Endodermal cell (in vitro differentiated cells): ENCODE results near the gene ARHGEF39. TPM values are rescaled to one million over a fixed set of nuclear protein-coding genes. Genes with fewer than 3 reads are reported as not detected.

Experiments
- DNase-seq: peaks from one replicate; pipeline ENCODE4 v3.0.0-alpha.2; 2017
- H3K27ac ChIP-seq: 2 replicates; pipeline ENCODE4 v1.5.1; 2013; ENCODE audit warnings: mild to moderate bottlenecking, low read depth, low read length, moderate library complexity
- H3K27me3 ChIP-seq: 2 replicates; pipeline ENCODE4 v1.6.1; 2013; ENCODE audit warnings: mild to moderate bottlenecking, low read length, moderate library complexity; ENCODE audit not compliant: insufficient read depth, control insufficient read depth, poor library complexity, severe bottlenecking
- H3K36me3 ChIP-seq: 2 replicates; pipeline ENCODE4 v1.7.0; 2013; ENCODE audit warnings: mild to moderate bottlenecking, low read length, moderate library complexity; ENCODE audit not compliant: control insufficient read depth, insufficient read depth
- H3K4me1 ChIP-seq: one replicate; pipeline ENCODE4 v1.7.0; 2013; ENCODE audit warnings: low read length; ENCODE audit not compliant: control insufficient read depth, insufficient read depth
- H3K4me3 ChIP-seq: 2 replicates; pipeline ENCODE4 v1.5.1; 2013; ENCODE audit warnings: mild to moderate bottlenecking, low read length, moderate library complexity
- H3K9ac ChIP-seq: 2 replicates; pipeline ENCODE4 v1.6.1; 2013; ENCODE audit warnings: mild to moderate bottlenecking, low read length, moderate library complexity; ENCODE audit not compliant: poor library complexity, severe bottlenecking; ENCODE audit errors: extremely low read depth
- H3K9me3 ChIP-seq: 2 replicates; pipeline ENCODE4 v1.6.1; 2013; ENCODE audit warnings: mild to moderate bottlenecking, low read length, moderate library complexity; ENCODE audit not compliant: control insufficient read depth
- H3K27ac Mint-ChIP-seq: 2 replicates; pipeline ENCODE4 v1.8.0; 2020; ENCODE audit warnings: mixed read lengths
- H3K27me3 Mint-ChIP-seq: 2 replicates; pipeline ENCODE4 v1.8.0; 2021; ENCODE audit warnings: mild to moderate bottlenecking, mixed read lengths; ENCODE audit not compliant: insufficient read depth
- H3K36me3 Mint-ChIP-seq: 2 replicates; pipeline ENCODE4 v1.8.0; 2020; ENCODE audit warnings: low read depth, mixed read lengths
- H3K4me1 Mint-ChIP-seq: 2 replicates; pipeline ENCODE4 v1.8.0; 2020; ENCODE audit warnings: mixed read lengths
- H3K4me3 Mint-ChIP-seq: 2 replicates; pipeline ENCODE4 v1.8.0; 2020; ENCODE audit warnings: mild to moderate bottlenecking, moderate library complexity, mixed read lengths
- H3K9me3 Mint-ChIP-seq: 2 replicates; pipeline ENCODE4 v1.8.0; 2020; ENCODE audit warnings: mild to moderate bottlenecking, mixed read lengths
- CTCF ChIP-seq: fragments of 200-600 bp; sonication (generic); conservative IDR thresholded peaks from 2 replicates; pipeline ENCODE4 v1.5.0; 2021; ENCODE audit warnings: antibody characterized with exemption, mild to moderate bottlenecking
- WGBS, 2 experiments: methylation state at CpG; one replicate each; pipeline versions ENCODE4 v1.1.5 to v1.1.7; 2013; ENCODE audit warnings: missing lambda C conversion rate in 2 of 2, mixed read lengths in 1 of 2; ENCODE audit not compliant: insufficient coverage in 1 of 2, insufficient read length in 1 of 2; 5-methylcytosine and 5-hydroxymethylcytosine counted together
- total RNA-seq, 2 donors: library from RNA; stranded (reverse); fragmentation: NEBNext Ultra II Directional in 1 of 2; extraction: Animal tissue kit (Norgen Biotek cat#: 25700) in 1 of 2; gene quantifications; 2 replicates in 1 of 2; 3 replicates in 1 of 2; pipeline ENCODE4 v1.2.1, GENCODE V29; 2021

Gene ARHGEF39
- total RNA-seq, 2 donors from 2014 or later, result 22.1 to 36.4 TPM

GRCh38 chr9:35679091-35679490, 14.1 kb upstream of the ARHGEF39 start:
- Histone ChIP-seq H3K9me3 (no peaks in the 10 kb centered on the region), H3K27ac (no peak overlapping the region), H3K4me3 (no peak overlapping the region), H3K4me1 (peaks cover 6% of the 10 kb centered on the region), H3K36me3 (peaks cover 22% of the 10 kb centered on the region), H3K27me3 (peaks cover 7% of the 10 kb centered on the region), H3K9ac (no peak overlapping the region)
- H3K4me3 Mint-ChIP-seq, result no peak overlapping the region
- TF ChIP-seq CTCF, result no peak
- H3K4me1 Mint-ChIP-seq, result peaks cover 24% of the 10 kb centered on the region
- WGBS, 2 experiments, result 80 to 92% methylated on average over 2 to 5 of the region's 5 CpGs
- H3K27ac Mint-ChIP-seq, result no peak overlapping the region
- no peaks in the 10 kb centered on the region for H3K9me3 Mint-ChIP-seq
- no peak for DNase-seq
- peaks cover 14% of the 10 kb centered on the region for H3K27me3 Mint-ChIP-seq
- H3K36me3 Mint-ChIP-seq, result peaks cover 23% of the 10 kb centered on the region

GRCh38 chr9:35675732-35676392, 10.9 kb upstream of the ARHGEF39 start:
- no peaks in the 10 kb centered on the region for H3K9me3 ChIP-seq
- peak overlapping the region; percentile 70 for H3K4me3 ChIP-seq
- WGBS, 2 experiments, result 16 to 21% methylated on average over 20 to 51 of the region's 51 CpGs
- no peaks in the 10 kb centered on the region for H3K9me3 Mint-ChIP-seq
- DNase-seq, result peak; percentile 95
- peaks cover 24% of the 10 kb centered on the region for H3K27me3 Mint-ChIP-seq
- peaks cover 5% of the 10 kb centered on the region for H3K4me1 ChIP-seq
- peaks cover 18% of the 10 kb centered on the region for H3K27me3 ChIP-seq
- peak overlapping the region; percentile 61 for H3K27ac Mint-ChIP-seq
- peaks cover 12% of the 10 kb centered on the region for H3K4me1 Mint-ChIP-seq
- no peaks in the 10 kb centered on the region for H3K36me3 Mint-ChIP-seq
- peak; percentile 39 for TF ChIP-seq CTCF
- H3K27ac ChIP-seq, result no peak overlapping the region
- H3K4me3 Mint-ChIP-seq, result peak overlapping the region; percentile 68
- no peaks in the 10 kb centered on the region for H3K36me3 ChIP-seq
- no peak overlapping the region for H3K9ac ChIP-seq

- H3K36me3 ChIP-seq, result no peaks in the 10 kb centered on the region
- H3K9ac ChIP-seq, result no peak overlapping the region
- no peaks in the 10 kb centered on the region for H3K4me1 ChIP-seq
- peaks cover 24% of the 10 kb centered on the region for H3K27me3 Mint-ChIP-seq
- 48 to 63% methylated on average over 13 of the region's 13 CpGs for WGBS, 2 experiments
- no peaks in the 10 kb centered on the region for H3K9me3 Mint-ChIP-seq
- peak overlapping the region; percentile 70 for H3K4me3 ChIP-seq
- no peaks in the 10 kb centered on the region for H3K36me3 Mint-ChIP-seq
- H3K27ac ChIP-seq, result no peak overlapping the region
- peak overlapping the region; percentile 68 for H3K4me3 Mint-ChIP-seq
- DNase-seq, result no peak
- peaks cover 18% of the 10 kb centered on the region for H3K27me3 ChIP-seq
- peak overlapping the region; percentile 44 for H3K27ac Mint-ChIP-seq
- peaks cover 5% of the 10 kb centered on the region for H3K4me1 Mint-ChIP-seq
- no peak for TF ChIP-seq CTCF
- no peaks in the 10 kb centered on the region for H3K9me3 ChIP-seq
Observed at GRCh38 chr9:35675204-35675603, 10.2 kb upstream of the ARHGEF39 start.
